Activated T-cell treated with anti-CD3 and anti-CD28 coated beads for 1 hour (primary cell): ENCODE data around the gene ARFGAP3.

ENCODE experiments used
- DNase-seq: peaks from one replicate; pipeline ENCODE4 v3.0.0-alpha.2; 2020; ENCODE audit warnings: low read depth

The ARFGAP3 gene

GRCh38 chr22:42883970-42884369 is 26.9 kb upstream of the ARFGAP3 start:
- no peak for DNase-seq

- no peak for DNase-seq
Measured at GRCh38 chr22:42883121-42883520, 26.0 kb upstream of the ARFGAP3 start.

- DNase-seq = no peak
Measured at GRCh38 chr22:42881982-42882656, 25.0 kb upstream of the ARFGAP3 start.

GRCh38 chr22:42881298-42881697 is 24.2 kb upstream of the ARFGAP3 start:
- DNase-seq = no peak

GRCh38 chr22:42880815-42881214 is 23.7 kb upstream of the ARFGAP3 start:
- no peak for DNase-seq

GRCh38 chr22:42879371-42880021 is 22.4 kb upstream of the ARFGAP3 start:
- DNase-seq = no peak

- DNase-seq = no peak
Measured at GRCh38 chr22:42878561-42879305, 21.7 kb upstream of the ARFGAP3 start.

GRCh38 chr22:42877597-42878340 is 20.7 kb upstream of the ARFGAP3 start:
- no peak for DNase-seq

- no peak for DNase-seq
Measured at GRCh38 chr22:42877158-42877557, 20.1 kb upstream of the ARFGAP3 start.

- DNase-seq = no peak
Measured at GRCh38 chr22:42876041-42876440, 19.0 kb upstream of the ARFGAP3 start.

GRCh38 chr22:42874010-42874409 is 16.9 kb upstream of the ARFGAP3 start:
- DNase-seq = no peak

- DNase-seq = no peak
Measured at GRCh38 chr22:42873356-42873755, 16.3 kb upstream of the ARFGAP3 start.

GRCh38 chr22:42872821-42873220 is 15.7 kb upstream of the ARFGAP3 start:
- DNase-seq = no peak

GRCh38 chr22:42871146-42872050 is 14.3 kb upstream of the ARFGAP3 start:
- DNase-seq = no peak

GRCh38 chr22:42869888-42870480 is 12.9 kb upstream of the ARFGAP3 start:
- DNase-seq = no peak

- no peak for DNase-seq
Measured at GRCh38 chr22:42869463-42869862, 12.4 kb upstream of the ARFGAP3 start.

GRCh38 chr22:42868751-42869251 is 11.7 kb upstream of the ARFGAP3 start:
- DNase-seq = no peak

GRCh38 chr22:42866100-42866499 is 9.0 kb upstream of the ARFGAP3 start:
- DNase-seq = no peak

- DNase-seq = no peak
Measured at GRCh38 chr22:42865536-42865935, 8.5 kb upstream of the ARFGAP3 start.

GRCh38 chr22:42863349-42863961 is 6.4 kb upstream of the ARFGAP3 start:
- no peak for DNase-seq
